NCI-H1417 treated with DMSO at 0.1 percent for 48 hours (cell line): ENCODE results near the gene NUP62.
"Not testable (repeated sequence)": the region's sequence is repeated elsewhere in the genome, so short reads cannot be mapped to it uniquely, and the experiment has no call there.

Experiments used
- DNase-seq: peaks from one replicate; lab custom pipeline; 2025; lab: John Stamatoyannopoulos, UW

Gene NUP62

GRCh38 chr19:49951806-49952478 lies 22.6 kb upstream of the NUP62 start:
- DNase-seq, result no peak

- DNase-seq, result no peak
These were observed 21.7 kb upstream of the NUP62 start for GRCh38 chr19:49950956-49951526.

GRCh38 chr19:49950590-49950948 lies 21.3 kb upstream of the NUP62 start:
- DNase-seq, result no peak

GRCh38 chr19:49949742-49950589 lies 20.7 kb upstream of the NUP62 start:
- no peak for DNase-seq

GRCh38 chr19:49946415-49946814 lies 17.1 kb upstream of the NUP62 start:
- no peak for DNase-seq

- DNase-seq, result not testable (repeated sequence)
These were observed 15.3 kb upstream of the NUP62 start for GRCh38 chr19:49944567-49944966.

- DNase-seq, result no peak
These were observed 11.1 kb upstream of the NUP62 start for GRCh38 chr19:49940482-49940791.

GRCh38 chr19:49939721-49940481 lies 10.6 kb upstream of the NUP62 start:
- DNase-seq, result no peak

- no peak for DNase-seq
These were observed 9.4 kb upstream of the NUP62 start for GRCh38 chr19:49938662-49939061.

GRCh38 chr19:49937750-49938381 lies 8.6 kb upstream of the NUP62 start:
- DNase-seq, result peak; percentile 6

GRCh38 chr19:49936549-49936948 lies 7.2 kb upstream of the NUP62 start:
- no peak for DNase-seq

GRCh38 chr19:49933643-49934042 lies 4.3 kb upstream of the NUP62 start:
- DNase-seq, result no peak

GRCh38 chr19:49932731-49933131 lies 3.4 kb upstream of the NUP62 start:
- no peak for DNase-seq

- no peak for DNase-seq
These were observed 2.7 kb upstream of the NUP62 start for GRCh38 chr19:49932041-49932451.

- DNase-seq, result no peak
These were observed 2.2 kb upstream of the NUP62 start for GRCh38 chr19:49931293-49932040.

- no peak for DNase-seq
These were observed 1.2 kb upstream of the NUP62 start for GRCh38 chr19:49930483-49931011.

GRCh38 chr19:49929611-49930482 lies 543 bp upstream of the NUP62 start:
- peak; percentile 86 for DNase-seq

GRCh38 chr19:49927526-49928264 lies 1.6 kb downstream of the NUP62 start:
- DNase-seq, result no peak

- no peak for DNase-seq
These were observed 2.8 kb downstream of the NUP62 start for GRCh38 chr19:49926515-49926914.
